Inflammatory macrophage treated with lipopolysaccharide for 4 hours (primary cell): Measurements from ENCODE around the gene CUL9.
"Not testable (repeated sequence)": the region's sequence is repeated elsewhere in the genome, so short reads cannot be mapped to it uniquely, and the experiment has no call there.

ENCODE experiments used
- DNase-seq: peaks from one replicate; pipeline ENCODE4 v3.0.0-alpha.2; 2020

Gene CUL9

GRCh38 chr6:43181942-43182860 is at the start of gene CUL9:
Gene CUL9, plus strand, starts transcription at chr6:43182196. Its CDS starts 2,115 bp downstream, at chr6:43184311.
- DNase-seq: peak; percentile 76

DNA sequence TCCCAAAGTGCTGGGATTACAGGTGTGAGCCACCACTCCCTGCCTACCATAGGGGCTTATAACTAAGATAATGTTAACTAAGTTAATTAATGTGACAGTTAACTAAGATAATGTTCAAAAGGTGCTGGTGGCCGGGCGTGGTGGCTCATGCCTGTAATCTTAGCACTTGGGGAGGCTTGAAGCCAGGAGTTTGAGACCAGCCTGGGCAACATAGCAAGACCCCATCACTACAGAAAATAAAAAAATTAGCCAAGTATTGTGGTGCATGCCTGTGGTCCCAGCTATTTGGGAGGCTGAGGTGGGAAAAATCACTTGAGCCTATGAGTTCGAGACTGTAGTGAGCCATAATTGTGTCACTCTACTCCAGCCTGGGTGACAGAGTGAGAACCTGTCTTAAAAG is 43.7 kb upstream of the CUL9 start:
- DNase-seq: no peak

GRCh38 chr6:43139973-43140372 is 42.0 kb upstream of the CUL9 start:
- not testable (repeated sequence) for DNase-seq

DNA sequence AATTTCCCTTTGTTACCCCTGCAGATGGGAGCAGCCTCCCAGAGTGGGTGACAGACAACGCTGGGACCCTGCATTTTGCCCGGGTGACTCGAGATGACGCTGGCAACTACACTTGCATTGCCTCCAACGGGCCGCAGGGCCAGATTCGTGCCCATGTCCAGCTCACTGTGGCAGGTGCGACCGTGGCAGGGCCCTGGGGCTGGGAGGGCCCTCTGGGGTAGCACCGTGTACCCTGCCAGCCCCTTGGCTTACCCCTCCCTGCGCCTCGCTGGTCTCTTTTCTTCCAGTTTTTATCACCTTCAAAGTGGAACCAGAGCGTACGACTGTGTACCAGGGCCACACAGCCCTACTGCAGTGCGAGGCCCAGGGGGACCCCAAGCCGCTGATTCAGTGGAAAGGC is 40.4 kb upstream of the CUL9 start:
- DNase-seq: no peak

DNA sequence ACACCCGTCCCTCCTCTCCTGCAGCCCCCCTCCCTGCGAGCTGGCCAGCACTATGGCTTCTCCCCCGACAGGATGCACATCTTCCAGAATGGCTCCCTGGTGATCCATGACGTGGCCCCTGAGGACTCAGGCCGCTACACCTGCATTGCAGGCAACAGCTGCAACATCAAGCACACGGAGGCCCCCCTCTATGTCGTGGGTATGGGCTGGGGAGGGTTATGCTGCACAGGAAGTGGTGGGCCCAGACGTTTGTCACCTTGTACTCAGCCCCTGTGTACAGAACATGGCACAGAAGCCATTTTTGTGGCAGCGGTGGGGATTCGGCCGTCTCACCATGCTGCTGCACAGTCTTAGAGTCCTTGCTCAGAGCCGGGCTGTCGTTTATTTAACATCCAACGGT is 39.9 kb upstream of the CUL9 start:
- no peak for DNase-seq

DNA sequence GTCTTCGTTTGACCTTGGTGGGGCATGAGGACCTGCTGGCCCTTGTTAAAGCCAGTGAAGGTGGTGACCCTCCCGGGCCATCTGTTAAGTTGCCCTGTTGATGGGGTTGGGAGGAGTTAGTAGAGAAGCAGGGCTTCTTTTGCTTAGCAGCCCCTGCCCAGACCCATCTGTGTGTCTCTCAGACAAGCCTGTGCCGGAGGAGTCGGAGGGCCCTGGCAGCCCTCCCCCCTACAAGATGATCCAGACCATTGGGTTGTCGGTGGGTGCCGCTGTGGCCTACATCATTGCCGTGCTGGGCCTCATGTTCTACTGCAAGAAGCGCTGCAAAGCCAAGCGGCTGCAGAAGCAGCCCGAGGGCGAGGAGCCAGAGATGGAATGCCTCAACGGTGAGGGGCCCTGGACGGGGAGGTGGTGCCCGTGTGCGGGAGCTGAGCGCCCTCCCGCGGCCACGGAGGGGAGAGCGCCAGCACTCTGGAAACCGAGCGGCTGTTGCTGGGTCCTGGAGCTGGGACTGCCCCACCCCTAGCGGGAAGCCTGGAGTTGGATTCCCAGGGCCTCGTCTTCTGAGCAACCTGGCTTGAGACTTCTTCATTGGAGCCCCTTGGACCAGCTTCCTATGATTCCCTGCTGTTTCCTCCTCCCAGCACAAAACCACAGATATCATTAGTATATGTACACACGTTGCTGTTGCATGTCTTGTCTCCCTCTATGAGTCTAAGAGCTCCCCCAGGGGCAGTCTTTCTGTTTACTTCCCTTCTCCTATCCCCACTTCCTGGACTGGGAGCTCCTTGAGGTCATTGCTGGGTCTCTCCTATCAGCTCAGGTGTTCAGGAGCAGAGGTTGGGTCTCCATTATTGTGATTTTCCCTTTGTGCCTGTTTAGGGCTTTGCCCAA is 38.5 kb upstream of the CUL9 start:
- DNase-seq: peak; percentile 56

DNA sequence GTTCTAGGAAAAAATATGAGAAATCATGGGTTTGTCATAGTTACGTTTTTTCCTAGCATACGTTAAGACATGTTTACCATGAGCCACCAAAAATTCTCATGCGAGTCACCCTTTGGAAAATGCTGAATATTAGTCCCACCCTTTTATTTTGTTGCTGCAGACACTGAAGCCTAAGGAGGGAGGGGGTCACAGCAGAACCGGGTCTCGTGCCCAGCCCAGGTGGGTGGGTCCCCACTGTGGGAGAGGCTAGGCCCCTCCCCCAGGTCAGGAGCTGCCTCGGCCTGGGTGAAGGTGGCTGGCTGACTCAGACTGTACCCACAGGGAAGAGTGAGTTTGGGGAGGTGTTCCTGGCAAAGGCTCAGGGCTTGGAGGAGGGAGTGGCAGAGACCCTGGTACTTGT is 37.1 kb upstream of the CUL9 start:
- no peak for DNase-seq

- no peak for DNase-seq
These were observed 35.7 kb upstream of the CUL9 start for GRCh38 chr6:43146261-43146660.

- DNase-seq: no peak
These were observed 35.0 kb upstream of the CUL9 start for GRCh38 chr6:43146709-43147688.

- no peak for DNase-seq
These were observed 34.1 kb upstream of the CUL9 start for GRCh38 chr6:43147691-43148477.

DNA sequence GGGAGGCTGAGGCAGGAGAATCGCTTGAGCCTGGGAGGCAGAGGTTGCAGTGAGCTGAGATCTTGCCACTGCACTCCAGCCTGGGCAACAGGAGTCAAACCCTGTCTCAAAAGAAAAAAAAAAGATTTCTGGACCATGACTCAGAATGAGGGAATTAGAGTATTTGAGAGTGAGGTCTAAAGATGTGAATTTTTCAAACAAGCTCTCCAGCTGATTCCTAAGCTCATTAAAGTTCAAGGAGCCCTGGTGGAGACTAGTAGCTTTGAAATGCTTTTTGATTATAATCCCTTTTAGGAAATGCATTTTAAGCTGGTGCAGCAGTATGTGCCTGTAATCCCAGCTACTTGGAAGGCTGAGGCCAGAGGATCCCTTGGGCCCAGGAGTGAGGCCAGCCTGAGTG is 32.7 kb upstream of the CUL9 start:
- DNase-seq: no peak

GRCh38 chr6:43150051-43150751 is 31.8 kb upstream of the CUL9 start:
- no peak for DNase-seq

DNA sequence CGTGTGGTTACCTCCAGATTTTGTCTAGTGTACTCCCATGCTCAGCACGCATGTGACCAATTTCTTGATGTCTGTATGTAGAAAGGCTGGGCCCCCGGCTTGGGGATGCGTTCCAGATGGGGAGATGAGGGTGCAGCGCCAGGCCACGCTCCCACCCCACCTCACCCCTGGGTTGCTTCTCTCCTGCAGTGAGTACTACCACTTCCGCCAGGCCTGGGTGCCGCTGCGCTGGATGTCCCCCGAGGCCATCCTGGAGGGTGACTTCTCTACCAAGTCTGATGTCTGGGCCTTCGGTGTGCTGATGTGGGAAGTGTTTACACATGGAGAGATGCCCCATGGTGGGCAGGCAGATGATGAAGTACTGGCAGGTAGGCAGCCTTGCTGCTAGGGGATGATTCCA is 22.4 kb upstream of the CUL9 start:
- no peak for DNase-seq

GRCh38 chr6:43163899-43164298 is 18.1 kb upstream of the CUL9 start:
- no peak for DNase-seq

GRCh38 chr6:43170417-43170930 is 11.5 kb upstream of the CUL9 start:
- DNase-seq: no peak

DNA sequence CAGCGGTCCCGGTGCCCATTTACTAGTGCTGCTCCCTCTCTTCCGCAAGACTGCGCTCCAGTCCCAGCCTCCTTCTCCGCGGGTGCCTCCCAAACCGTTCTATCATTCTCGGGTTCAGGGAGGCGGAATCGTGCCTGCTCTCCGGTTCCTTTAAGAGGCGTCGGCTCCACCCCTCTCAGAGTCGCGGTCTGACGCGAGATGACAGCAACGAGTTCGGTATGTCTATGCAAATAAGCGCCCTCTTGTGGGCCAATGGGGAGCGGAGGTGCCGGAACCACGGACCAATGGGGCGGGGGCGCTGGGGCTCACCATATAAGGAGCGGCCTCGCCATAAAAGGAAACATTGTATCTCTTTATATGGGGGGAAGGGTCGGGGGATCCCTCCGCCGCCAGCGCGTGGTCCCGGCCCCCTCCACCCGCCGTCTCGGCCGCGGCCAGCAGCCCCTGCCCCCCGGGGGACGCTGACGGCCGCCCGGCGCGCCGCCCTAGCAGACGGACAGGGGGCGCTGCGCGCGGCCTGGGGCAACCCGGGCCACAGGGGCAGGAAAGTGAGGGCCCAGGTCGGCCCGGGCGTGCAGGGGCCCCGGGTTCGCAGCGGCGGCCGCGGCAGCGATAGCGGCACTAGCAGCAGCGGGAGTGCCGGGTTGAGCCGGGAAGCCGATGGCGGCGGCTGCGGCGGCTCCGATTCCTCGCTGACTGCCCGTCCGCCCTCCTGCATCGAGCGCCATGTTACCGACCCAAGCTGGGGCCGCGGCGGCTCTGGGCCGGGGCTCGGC is 10.9 kb upstream of the CUL9 start, which contains the start of gene SRF:
Gene SRF (plus strand): TSS at position 339 of the 776 bp plus-strand sequence. CDS start 388 bp downstream, at position 727.
- peak; percentile 100 for DNase-seq

DNA sequence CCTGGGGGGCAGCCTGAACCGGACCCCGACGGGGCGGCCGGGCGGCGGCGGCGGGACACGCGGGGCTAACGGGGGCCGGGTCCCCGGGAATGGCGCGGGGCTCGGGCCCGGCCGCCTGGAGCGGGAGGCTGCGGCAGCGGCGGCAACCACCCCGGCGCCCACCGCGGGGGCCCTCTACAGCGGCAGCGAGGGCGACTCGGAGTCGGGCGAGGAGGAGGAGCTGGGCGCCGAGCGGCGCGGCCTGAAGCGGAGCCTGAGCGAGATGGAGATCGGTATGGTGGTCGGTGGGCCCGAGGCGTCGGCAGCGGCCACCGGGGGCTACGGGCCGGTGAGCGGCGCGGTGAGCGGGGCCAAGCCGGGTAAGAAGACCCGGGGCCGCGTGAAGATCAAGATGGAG is 10.3 kb upstream of the CUL9 start:
- DNase-seq: no peak

- peak; percentile 22 for DNase-seq
These were observed 9.6 kb upstream of the CUL9 start for GRCh38 chr6:43172104-43173007.
